Activated T-cell treated with anti-CD3 and anti-CD28 coated beads, Interleukin-2, amount 50 U/mL, for 4 hours (primary cell): ENCODE data around the gene ADCY1. TPM values are rescaled to one million over a fixed set of nuclear protein-coding genes. Genes with fewer than 3 reads are reported as not detected.

Experiments used
- ATAC-seq, 2 donors: fragments of 200-7000 bp; cut with Tn5 transposase; one replicate each; pipeline ENCODE4 v1.10.0; 2021
- DNase-seq: peaks from one replicate; pipeline ENCODE4 v3.0.0-alpha.2; 2020
- H3K27me3 Mint-ChIP-seq: one replicate; pipeline ENCODE4 v1.8.0; 2021; ENCODE audit warnings: low read depth, mixed read lengths
- H3K36me3 Mint-ChIP-seq: one replicate; pipeline ENCODE4 v1.8.0; 2022; ENCODE audit warnings: mixed read lengths; ENCODE audit not compliant: insufficient read depth
- H3K4me1 Mint-ChIP-seq: one replicate; pipeline ENCODE4 v1.8.0; 2021; ENCODE audit warnings: low read depth, mixed read lengths
- H3K4me3 Mint-ChIP-seq: one replicate; pipeline ENCODE4 v1.8.0; 2021; ENCODE audit warnings: mild to moderate bottlenecking, moderate library complexity, mixed read lengths
- H3K9me3 Mint-ChIP-seq: one replicate; pipeline ENCODE4 v1.8.0; 2021; ENCODE audit warnings: mixed read lengths
- total RNA-seq, 3 donors: library from RNA; stranded (reverse); gene quantifications; one replicate each; pipeline ENCODE4 v1.2.1, GENCODE V29; 2021

The ADCY1 gene
- total RNA-seq, 3 donors from 2014 or later, result 0.05 to 0.26 (median 0.20) TPM

DNA sequence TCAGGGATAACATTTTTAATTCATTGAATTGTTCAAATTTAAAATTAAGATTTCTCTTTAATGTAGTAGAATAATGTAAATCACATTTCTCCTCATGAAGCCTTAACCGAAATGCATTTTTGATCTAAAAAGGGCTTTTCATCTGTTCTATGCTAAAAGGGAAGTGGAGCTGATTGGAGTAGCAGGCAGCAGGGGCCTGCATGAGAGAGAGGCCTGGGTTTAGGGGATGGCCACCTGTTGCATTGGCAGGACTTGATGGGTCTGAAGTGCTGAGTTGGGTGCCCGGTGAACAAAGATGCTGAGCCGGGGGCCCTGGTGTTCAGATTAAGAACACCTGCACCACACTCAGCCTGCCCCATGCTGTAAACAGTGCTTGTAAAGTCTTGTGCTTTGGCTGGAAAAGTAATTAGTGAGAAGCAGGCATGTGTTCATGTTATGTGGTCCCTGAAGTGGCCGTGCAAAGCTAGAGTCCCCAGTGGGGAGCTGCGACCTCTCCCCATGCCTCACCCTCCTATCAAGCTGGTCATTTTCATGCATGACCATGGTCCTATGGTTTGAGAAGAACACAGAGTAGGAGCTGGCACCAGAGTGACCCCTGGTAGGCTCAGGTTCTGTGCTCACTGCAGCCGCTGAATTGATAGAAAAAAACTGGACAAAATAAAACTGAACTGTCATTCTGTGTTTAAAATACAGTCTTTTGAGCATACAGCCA, 124.3 kb downstream of the ADCY1 start:
- no peak overlapping the region for H3K4me3 Mint-ChIP-seq
- no peaks in the 10 kb centered on the region for H3K9me3 Mint-ChIP-seq
- ATAC-seq (no peak), DNase-seq (no peak)
- H3K36me3 Mint-ChIP-seq, result no peaks in the 10 kb centered on the region
- peaks cover 8% of the 10 kb centered on the region for H3K27me3 Mint-ChIP-seq
- no peaks in the 10 kb centered on the region for H3K4me1 Mint-ChIP-seq

DNA sequence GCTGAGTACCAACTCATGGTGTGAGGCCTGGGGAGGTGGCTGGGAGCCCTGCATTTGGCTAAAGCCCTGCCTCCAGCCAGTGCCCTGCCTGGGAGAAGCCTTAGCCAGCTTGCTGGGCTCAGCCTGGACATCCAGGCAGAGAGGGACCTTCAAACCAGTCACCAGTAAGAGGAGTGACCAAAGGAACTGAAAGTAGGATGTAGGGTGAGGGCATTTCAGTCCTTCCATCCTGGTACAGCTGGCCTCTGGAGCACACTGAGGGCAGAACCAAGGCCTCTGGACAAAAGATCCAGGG, 124.8 kb downstream of the ADCY1 start:
- Mint-ChIP-seq H3K4me3 (no peak overlapping the region), H3K36me3 (no peaks in the 10 kb centered on the region), H3K27me3 (peaks cover 13% of the 10 kb centered on the region), H3K4me1 (no peaks in the 10 kb centered on the region), H3K9me3 (no peaks in the 10 kb centered on the region)
- DNase-seq (no peak), ATAC-seq (no peak)

DNA sequence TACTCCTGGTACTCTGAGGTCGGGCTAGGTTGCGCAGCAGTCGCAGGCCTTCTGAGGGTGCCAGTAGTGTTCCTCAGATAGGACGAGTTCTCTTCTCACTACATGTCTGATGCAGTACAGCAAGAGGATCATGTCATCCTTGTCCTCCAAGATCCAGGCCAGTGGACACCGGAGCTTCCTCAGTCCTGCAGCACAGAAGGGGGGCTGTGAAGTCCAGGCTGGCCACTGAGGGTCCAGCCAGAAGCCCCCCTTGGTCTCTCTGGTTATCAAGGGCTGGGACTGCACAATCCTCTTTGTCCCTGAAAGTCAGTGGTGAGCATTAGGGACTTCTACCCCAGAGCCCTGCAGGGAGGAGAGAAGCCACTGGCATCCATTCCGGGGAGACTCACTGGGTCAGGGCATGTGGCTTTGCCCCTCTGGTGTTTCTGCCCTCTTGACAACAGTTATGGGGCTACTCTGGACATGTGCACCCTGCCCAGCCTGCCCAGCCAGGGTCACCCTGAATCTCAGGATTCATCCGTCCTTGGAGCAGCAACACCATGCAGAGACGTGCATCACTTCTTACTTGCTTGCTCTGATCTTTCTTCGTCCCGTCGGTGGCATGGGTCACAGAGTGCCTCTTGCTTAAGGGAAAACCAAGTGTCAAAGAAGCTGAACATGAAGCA, 125.7 kb downstream of the ADCY1 start:
- H3K4me3 Mint-ChIP-seq, result no peak overlapping the region
- no peaks in the 10 kb centered on the region for H3K36me3 Mint-ChIP-seq
- no peaks in the 10 kb centered on the region for H3K4me1 Mint-ChIP-seq
- ATAC-seq, result no peak
- H3K27me3 Mint-ChIP-seq, result peaks cover 15% of the 10 kb centered on the region
- no peaks in the 10 kb centered on the region for H3K9me3 Mint-ChIP-seq
- no peak for DNase-seq

DNA sequence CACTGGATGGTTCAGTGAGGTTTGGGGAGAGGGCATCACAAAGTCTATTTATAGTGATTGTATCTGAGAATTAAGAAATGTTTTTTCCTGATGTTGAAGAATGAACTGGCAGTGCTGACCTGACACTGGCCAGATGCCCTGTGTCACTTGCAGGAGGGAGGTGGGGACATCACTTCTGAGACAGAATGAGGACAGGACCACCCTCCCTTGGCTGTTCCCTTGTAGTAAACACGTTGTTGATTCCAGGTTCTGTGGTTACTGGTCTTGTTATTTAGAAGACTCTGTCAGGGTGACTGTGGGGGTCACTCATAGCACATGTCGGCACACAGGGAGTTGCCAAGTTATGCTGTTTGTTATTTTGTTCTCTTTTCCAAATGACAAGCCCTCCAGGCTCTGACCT, 126.4 kb downstream of the ADCY1 start:
- Mint-ChIP-seq H3K4me1 (no peaks in the 10 kb centered on the region), H3K4me3 (no peak overlapping the region), H3K36me3 (no peaks in the 10 kb centered on the region), H3K27me3 (peaks cover 15% of the 10 kb centered on the region), H3K9me3 (no peaks in the 10 kb centered on the region)
- ATAC-seq (no peak), DNase-seq (no peak)

DNA sequence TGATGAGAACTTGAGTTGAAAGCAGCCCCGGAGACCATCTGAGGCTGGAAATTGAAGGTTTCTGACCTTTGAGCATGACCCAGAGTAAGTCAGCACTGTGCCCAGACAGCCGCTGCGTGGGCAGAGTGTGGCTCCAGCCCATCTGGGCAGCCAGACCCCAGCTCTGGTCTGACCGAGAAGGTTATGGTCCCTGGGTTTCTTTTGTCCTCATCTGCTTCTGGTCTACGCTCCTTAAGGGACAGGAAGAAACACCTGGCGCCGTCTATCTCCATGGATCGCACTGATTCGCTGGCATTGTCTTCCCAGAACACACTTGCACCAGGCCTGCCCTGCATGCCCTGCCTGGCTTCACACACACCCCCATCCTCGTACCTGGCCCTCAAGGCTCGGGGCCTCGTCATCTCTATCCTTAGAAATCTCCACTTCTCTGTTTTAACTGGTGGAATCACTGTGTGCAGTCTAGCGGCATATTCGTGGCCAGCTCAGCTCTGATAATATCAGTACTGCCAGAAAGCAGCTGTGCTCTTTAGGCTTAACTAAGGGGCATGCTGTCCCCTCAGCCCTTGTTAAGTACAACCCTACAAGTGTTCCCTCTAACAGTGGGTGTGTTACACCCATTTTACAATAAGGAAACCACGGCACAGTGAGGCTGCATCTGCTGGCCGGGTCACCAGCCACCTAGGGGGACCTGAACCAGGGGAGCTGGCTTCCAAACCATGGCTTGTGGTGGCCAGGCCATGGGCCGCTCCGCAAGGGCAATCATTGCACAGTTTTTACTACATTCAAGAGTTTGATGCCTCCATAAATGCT, 127.7 kb downstream of the ADCY1 start:
- ATAC-seq (no peak), DNase-seq (no peak)
- H3K4me3 Mint-ChIP-seq, result no peak overlapping the region
- H3K4me1 Mint-ChIP-seq, result no peaks in the 10 kb centered on the region
- H3K27me3 Mint-ChIP-seq, result peaks cover 15% of the 10 kb centered on the region
- no peaks in the 10 kb centered on the region for H3K36me3 Mint-ChIP-seq
- no peaks in the 10 kb centered on the region for H3K9me3 Mint-ChIP-seq

DNA sequence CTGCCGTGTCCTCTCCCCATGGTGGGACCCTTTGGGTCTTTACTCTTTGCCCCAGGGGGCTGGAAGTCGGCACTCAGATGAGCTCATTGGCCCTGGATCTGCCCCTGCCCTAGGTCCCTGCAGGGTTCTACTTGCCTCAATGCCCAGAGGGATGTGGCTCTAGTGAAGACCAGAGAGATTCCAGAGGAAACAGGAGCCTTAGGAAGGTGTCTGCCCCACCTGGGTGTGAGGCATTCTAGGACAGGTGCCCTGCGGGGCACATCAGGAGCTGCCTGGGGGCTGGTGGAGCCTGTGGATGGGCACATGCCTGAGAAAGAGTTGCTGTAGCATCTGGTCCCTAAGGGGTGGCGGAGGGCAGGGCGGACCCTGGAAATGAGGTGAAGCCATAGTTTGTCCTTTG, 128.6 kb downstream of the ADCY1 start:
- DNase-seq, result no peak
- H3K9me3 Mint-ChIP-seq, result no peaks in the 10 kb centered on the region
- no peak for ATAC-seq
- H3K4me1 Mint-ChIP-seq, result no peaks in the 10 kb centered on the region
- H3K36me3 Mint-ChIP-seq, result no peaks in the 10 kb centered on the region
- H3K27me3 Mint-ChIP-seq, result peaks cover 15% of the 10 kb centered on the region
- no peak overlapping the region for H3K4me3 Mint-ChIP-seq

DNA sequence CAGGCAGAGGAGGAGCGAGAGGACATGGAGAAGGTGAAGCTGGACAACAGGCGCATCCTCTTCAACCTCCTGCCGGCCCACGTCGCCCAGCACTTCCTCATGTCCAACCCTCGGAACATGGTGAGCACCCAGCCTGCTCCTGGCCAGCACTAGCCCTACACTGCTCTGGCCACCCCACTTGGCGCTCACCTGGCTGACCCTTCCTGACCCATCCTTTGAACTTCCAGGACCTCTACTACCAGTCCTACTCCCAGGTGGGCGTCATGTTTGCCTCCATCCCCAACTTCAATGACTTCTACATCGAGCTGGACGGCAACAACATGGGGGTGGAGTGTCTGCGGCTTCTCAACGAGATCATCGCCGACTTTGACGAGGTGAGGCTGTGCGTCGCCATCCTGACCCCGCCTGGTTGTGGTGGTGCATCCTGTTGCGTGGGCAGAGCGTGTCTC, 129.2 kb downstream of the ADCY1 start:
- no peak for DNase-seq
- ATAC-seq, result no peak
- H3K4me3 Mint-ChIP-seq, result no peak overlapping the region
- no peaks in the 10 kb centered on the region for H3K4me1 Mint-ChIP-seq
- H3K9me3 Mint-ChIP-seq, result no peaks in the 10 kb centered on the region
- H3K36me3 Mint-ChIP-seq, result no peaks in the 10 kb centered on the region
- peaks cover 15% of the 10 kb centered on the region for H3K27me3 Mint-ChIP-seq

DNA sequence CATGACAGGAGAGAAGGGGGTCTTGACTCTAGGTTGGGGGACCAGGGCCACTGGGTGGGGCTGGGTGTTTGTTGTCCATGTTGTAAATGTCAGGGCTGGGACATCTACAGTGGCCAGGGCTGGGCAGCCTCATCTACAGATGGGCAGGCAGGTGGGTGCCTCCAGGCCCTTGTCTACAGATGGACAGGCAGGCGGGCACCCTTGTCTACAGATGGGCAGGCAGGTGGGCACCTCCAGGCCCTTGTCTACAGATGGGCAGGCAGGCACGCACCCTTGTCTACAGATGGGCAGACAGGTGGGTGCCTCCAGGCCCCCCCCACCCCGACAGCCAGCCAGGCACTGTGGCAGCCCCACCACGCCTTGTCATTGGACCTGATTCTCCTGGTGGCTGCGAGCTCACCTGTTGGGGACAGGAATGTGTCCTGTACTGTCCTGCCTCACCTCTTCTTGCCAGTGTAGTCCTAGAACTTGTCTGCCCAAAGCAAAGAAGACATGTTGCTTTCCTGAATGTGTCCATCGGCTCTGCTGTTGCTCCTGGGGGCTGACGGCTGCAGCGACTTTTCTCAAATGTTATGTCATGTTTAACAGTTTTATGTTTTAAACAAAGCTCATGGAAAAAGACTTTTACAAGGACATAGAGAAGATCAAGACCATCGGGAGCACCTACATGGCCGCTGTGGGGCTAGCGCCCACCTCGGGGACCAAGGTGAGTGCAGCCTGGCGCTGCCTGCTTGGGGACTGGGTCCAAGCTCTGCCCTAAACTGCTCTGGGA, 129.9 kb downstream of the ADCY1 start:
- DNase-seq (no peak), ATAC-seq (no peak)
- Mint-ChIP-seq H3K9me3 (no peaks in the 10 kb centered on the region), H3K27me3 (peaks cover 15% of the 10 kb centered on the region), H3K36me3 (no peaks in the 10 kb centered on the region), H3K4me3 (no peak overlapping the region), H3K4me1 (no peaks in the 10 kb centered on the region)

DNA sequence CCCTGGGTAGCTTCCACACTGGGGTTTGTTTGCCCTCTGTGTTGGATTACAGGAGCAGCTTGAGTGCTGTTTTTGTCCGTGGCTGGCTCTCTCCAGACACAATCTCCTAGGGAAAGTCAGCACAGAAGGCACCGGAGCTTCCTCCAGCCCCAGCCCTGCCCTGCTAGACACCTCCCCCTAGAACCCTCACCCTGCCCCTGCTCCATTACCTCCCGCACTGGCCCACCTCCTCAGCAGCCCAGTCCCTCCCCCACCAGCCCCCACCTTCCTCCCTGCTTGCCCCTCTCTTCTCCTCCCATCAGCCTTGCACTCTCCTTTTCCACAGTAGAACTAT, 130.5 kb downstream of the ADCY1 start:
- Mint-ChIP-seq H3K4me3 (no peak overlapping the region), H3K4me1 (no peaks in the 10 kb centered on the region), H3K27me3 (peaks cover 15% of the 10 kb centered on the region), H3K36me3 (no peaks in the 10 kb centered on the region), H3K9me3 (no peaks in the 10 kb centered on the region)
- ATAC-seq, result no peak
- DNase-seq, result no peak

DNA sequence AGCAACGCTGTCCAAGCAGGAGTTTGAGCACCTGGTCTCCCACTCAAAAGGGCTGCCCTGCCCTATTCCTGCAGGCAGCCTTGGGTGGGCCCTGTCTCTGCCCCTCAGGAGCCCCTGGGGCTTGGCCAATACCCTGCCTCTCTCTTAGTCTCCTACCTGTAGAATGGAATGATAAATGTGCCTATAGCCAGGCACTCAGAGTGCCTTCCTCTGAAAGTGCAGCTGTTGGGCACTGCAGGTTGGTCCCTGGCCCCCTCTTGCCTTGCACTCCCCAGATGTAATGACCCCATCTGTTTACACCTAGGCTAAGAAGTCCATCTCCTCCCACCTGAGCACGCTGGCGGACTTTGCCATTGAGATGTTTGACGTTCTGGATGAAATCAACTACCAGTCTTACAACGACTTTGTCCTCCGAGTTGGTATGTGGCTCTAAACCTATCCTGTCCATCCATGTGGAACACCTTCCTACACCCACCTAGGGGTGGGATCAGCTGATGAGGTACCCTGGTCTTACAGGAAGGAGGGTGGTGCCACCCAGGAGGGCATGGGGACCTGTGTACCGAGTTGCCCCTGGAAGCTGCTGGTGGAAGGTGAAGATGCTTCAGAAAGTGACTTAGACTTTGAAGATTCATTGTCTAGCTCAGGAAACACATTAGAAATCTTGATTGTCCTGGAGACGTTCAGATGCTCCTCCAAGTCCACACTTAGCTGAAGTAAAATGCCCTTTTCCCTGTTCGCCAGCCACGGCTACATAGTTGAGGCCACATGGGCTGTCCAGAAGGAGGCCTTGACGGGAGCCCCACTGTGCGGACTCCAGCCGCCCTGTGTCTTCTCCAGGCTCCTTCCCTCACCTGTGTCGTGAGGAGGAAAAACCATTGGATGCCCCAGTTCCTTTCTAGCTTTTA, 134.1 kb downstream of the ADCY1 start:
- no peaks in the 10 kb centered on the region for H3K36me3 Mint-ChIP-seq
- no peak for ATAC-seq
- H3K9me3 Mint-ChIP-seq, result no peaks in the 10 kb centered on the region

DNA sequence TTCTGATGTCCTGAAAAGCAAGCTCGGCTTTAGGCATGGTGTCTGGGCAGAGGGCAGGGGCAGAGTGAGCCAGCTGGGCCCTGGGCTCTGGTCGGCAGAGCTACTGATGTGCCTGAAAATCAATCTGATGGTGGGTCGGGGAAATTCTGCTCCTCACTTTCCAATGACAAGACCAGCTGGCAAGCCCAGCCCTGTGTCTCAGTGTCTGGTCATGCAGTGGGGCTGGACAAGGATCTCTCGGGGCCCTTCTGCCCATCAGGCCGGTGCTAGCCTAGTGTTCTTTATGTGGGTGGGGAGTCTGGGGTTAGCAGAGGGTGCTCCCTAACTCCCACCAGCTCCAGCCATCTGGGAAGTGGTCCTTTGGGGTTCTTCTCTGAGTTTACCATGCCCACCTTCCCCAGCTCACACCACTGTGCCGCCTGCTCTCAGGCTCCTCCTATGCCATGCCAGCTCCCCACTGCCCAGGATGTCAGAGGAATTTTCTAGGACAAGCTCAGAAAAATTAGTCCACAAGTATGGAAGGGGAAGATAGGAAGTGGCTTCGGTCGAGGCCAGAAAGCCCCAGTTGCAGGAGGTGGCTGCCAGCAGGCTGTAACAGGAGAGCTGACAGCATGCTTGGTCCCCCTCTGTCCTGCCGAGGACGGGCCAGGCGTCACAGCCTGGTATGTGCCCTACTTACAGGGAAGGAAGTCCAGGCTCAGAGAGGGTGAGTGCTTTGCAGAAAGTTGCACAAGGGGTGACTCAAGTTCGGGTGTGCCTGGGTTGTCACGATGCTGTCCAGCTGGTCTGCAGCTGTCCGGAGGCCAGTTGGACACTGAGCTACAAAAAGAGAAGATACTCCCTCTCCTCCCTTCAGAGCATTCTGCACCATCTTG, 135.2 kb downstream of the ADCY1 start:
- DNase-seq (no peak), ATAC-seq (no peak)
- Mint-ChIP-seq H3K9me3 (no peaks in the 10 kb centered on the region), H3K4me3 (no peak overlapping the region), H3K27me3 (no peaks in the 10 kb centered on the region), H3K4me1 (no peaks in the 10 kb centered on the region), H3K36me3 (no peaks in the 10 kb centered on the region)

More for the DNA sequence above, 134.1 kb downstream of the ADCY1 start:
- H3K27me3 Mint-ChIP-seq, result peaks cover 6% of the 10 kb centered on the region
- no peak overlapping the region for H3K4me3 Mint-ChIP-seq
- DNase-seq, result no peak
- H3K4me1 Mint-ChIP-seq, result no peaks in the 10 kb centered on the region

DNA sequence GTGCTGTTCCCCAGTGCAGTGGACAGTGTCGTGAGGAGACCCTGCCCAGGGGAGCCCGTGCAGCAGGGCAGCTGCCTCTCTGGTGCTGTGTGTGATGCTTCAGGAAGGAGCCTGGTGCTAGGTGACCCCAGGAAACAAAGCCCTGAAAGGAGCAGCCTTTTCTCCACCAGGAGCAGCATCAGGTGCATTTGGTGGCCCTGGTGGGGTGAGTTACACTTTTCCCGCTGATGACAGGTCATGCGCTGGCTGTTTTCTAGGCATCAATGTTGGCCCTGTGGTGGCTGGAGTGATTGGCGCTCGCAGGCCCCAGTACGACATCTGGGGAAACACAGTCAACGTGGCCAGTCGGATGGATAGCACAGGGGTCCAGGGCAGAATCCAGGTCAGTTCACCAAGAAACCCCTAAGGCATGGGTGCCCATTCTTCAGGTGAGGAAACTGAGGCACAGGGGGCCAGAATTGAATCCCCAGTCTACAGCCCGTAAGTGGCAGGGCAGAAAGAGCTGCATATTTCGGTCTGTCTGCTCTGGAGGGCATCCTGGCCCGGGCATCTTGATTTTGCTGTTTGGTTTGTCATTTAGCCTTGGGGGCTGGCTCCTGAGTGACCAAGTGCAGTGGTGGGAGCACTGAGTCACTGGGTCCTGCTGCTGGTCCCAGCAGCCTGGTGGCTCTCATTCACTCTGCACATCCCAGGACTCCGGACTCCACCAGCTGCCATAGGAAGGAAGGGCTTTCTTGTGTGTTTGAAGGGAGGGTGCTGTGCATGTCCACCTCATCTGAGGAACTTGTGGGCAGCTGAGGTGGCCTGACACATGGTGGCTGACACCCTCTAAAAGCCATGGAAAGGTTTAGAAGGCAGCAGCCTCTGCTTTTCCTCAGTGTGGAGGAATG, 136.3 kb downstream of the ADCY1 start:
- no peak for ATAC-seq
- no peaks in the 10 kb centered on the region for H3K4me1 Mint-ChIP-seq
- H3K27me3 Mint-ChIP-seq, result no peaks in the 10 kb centered on the region
- no peaks in the 10 kb centered on the region for H3K9me3 Mint-ChIP-seq
- DNase-seq, result no peak
- H3K4me3 Mint-ChIP-seq, result no peak overlapping the region
- no peaks in the 10 kb centered on the region for H3K36me3 Mint-ChIP-seq
